ENCODE measurements around the gene GALNT18. TPM values are rescaled to one million over a fixed set of nuclear protein-coding genes. Genes with fewer than 3 reads are reported as not detected.

The GALNT18 gene
- polyA plus RNA-seq, 1 donor (not counting 4 experiments of a cell fraction or from before 2014, with no cell fraction given), result 27.2 TPM

DNA sequence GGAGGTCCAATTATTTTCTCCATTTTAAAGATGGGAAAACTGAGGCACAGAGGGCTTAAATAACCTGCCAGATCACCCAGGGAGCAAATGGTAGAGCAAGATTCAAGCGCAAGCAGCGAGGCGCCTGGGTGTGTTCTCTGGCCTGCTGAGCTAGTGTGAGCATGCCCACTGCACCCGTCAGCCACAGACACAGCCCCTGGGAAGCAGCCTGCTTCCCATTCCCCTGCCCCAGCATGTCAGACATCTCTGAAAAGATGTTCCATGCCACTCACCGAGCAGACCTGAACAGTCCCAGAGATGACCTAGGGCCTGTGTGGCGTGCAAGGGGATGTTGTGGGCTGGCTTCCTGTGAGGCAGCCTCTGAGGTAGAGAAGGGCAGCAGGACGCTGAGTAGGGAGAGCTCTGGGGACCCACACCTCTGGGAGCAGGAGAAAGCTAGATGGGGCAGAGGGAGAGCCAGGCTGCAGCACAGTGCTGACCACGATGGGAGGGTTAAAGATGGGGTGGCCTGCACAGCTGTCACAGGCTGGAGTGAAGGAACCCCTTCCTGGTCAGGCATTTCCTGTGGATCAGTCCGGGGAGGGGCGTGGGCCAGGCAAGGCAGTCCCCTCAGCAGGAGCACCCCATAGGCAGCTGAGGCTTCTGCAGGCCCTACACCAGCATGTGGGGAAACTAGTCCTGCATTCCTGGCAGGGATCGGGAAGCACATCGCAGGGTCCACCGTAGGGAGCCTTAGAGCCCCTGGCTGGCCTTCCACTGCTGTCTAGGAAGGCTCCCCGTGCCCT, 101.4 kb downstream of the GALNT18 start:
- peaks cover 22% of the 10 kb centered on the region for H3K4me1 ChIP-seq (ENCODE audit: control insufficient read depth, extremely low read depth, insufficient read depth, low read length)
- peak; percentile 62 for DNase-seq (ENCODE audit: low read depth, low spot score)
- H3K9me3 ChIP-seq (ENCODE audit: control insufficient read depth, low read depth, low read length), result no peaks in the 10 kb centered on the region
- peak overlapping the region; percentile 55 for H3K4me2 ChIP-seq (ENCODE audit: control insufficient read depth, extremely low read depth, insufficient read depth, low read depth, low read length)
- TF ChIP-seq CTCF (optimal IDR thresholded peaks at IDR 0.05 in 1 of 3, IDR thresholded peaks at IDR 0.05 in 1 of 3, conservative IDR thresholded peaks at IDR 0.05 in 1 of 3; ENCODE audit: extremely low read depth in 1 of 3, insufficient read depth in 2 of 3, low read length in 3 of 3) (no peak), EZH2 (IDR thresholded peaks at IDR 0.05; ENCODE audit: low read length) (no peak)
- FAIRE-seq, result peak; percentile 95
- peak overlapping the region; percentile 44 for H3K9ac ChIP-seq (ENCODE audit: control insufficient read depth, extremely low read depth, insufficient read depth, low read length)
- H3K4me3 ChIP-seq (ENCODE audit: control insufficient read depth in 2 of 3, extremely low read depth in 1 of 3, insufficient read depth in 2 of 3, low read depth in 1 of 3, low read length in 3 of 3), result peak overlapping the region in 1 of 3 experiments; percentile 7
- no peaks in the 10 kb centered on the region for H4K20me1 ChIP-seq (ENCODE audit: control insufficient read depth, extremely low read depth, insufficient read depth, low read length)
- peaks cover 2% of the 10 kb centered on the region for H3K9me1 ChIP-seq (ENCODE audit: control insufficient read depth, extremely low read depth, insufficient read depth, low read length)
- H2AFZ ChIP-seq (ENCODE audit: control insufficient read depth, low read length), result peak overlapping the region; percentile 27
- no peaks in the 10 kb centered on the region for H3K27me3 ChIP-seq (ENCODE audit: control insufficient read depth, extremely low read depth, insufficient read depth, low read length)
- dilution Hi-C loops (cut with MboI; ENCODE audit: extremely low pct_ligation_motif_present, low sequenced_read_pairs), result no loop called here
- H3K36me3 ChIP-seq (ENCODE audit: control insufficient read depth in 2 of 2, extremely low read depth in 1 of 2, insufficient read depth in 2 of 2, low read length in 2 of 2), result no peaks in the 10 kb centered on the region
- peak overlapping the region; percentile 60 for H3K27ac ChIP-seq (ENCODE audit: control insufficient read depth, insufficient read depth, low read length)
- H3K79me2 ChIP-seq (ENCODE audit: control insufficient read depth, insufficient read depth, low read length), result peaks cover 38% of the 10 kb centered on the region

- H3K9me3 ChIP-seq (ENCODE audit: control insufficient read depth, low read depth, low read length), result no peaks in the 10 kb centered on the region
- peaks cover 22% of the 10 kb centered on the region for H3K4me1 ChIP-seq (ENCODE audit: control insufficient read depth, extremely low read depth, insufficient read depth, low read length)
- H2AFZ ChIP-seq (ENCODE audit: control insufficient read depth, low read length), result no peak overlapping the region
- peaks cover 2% of the 10 kb centered on the region for H3K9me1 ChIP-seq (ENCODE audit: control insufficient read depth, extremely low read depth, insufficient read depth, low read length)
- H3K36me3 ChIP-seq (ENCODE audit: control insufficient read depth in 2 of 2, extremely low read depth in 1 of 2, insufficient read depth in 2 of 2, low read length in 2 of 2), result no peaks in the 10 kb centered on the region
- dilution Hi-C loops (cut with MboI; ENCODE audit: extremely low pct_ligation_motif_present, low sequenced_read_pairs), result no loop called here
- peaks cover 46% of the 10 kb centered on the region for H3K79me2 ChIP-seq (ENCODE audit: control insufficient read depth, insufficient read depth, low read length)
- peak overlapping the region; percentile 60 for H3K27ac ChIP-seq (ENCODE audit: control insufficient read depth, insufficient read depth, low read length)
- no peaks in the 10 kb centered on the region for H3K27me3 ChIP-seq (ENCODE audit: control insufficient read depth, extremely low read depth, insufficient read depth, low read length)
- TF ChIP-seq EZH2 (IDR thresholded peaks at IDR 0.05; ENCODE audit: low read length) (no peak), CTCF (optimal IDR thresholded peaks at IDR 0.05 in 1 of 3, IDR thresholded peaks at IDR 0.05 in 1 of 3, conservative IDR thresholded peaks at IDR 0.05 in 1 of 3; ENCODE audit: extremely low read depth in 1 of 3, insufficient read depth in 2 of 3, low read length in 3 of 3) (peak in 1 of 3 experiments; percentile 31)
- H3K4me2 ChIP-seq (ENCODE audit: control insufficient read depth, extremely low read depth, insufficient read depth, low read depth, low read length), result peak overlapping the region; percentile 51
- DNase-seq (ENCODE audit: low read depth, low spot score) (no peak), FAIRE-seq (peak; percentile 56)
- no peaks in the 10 kb centered on the region for H4K20me1 ChIP-seq (ENCODE audit: control insufficient read depth, extremely low read depth, insufficient read depth, low read length)
- no peak overlapping the region for H3K9ac ChIP-seq (ENCODE audit: control insufficient read depth, extremely low read depth, insufficient read depth, low read length)
- no peak overlapping the region for H3K4me3 ChIP-seq (ENCODE audit: control insufficient read depth in 2 of 3, extremely low read depth in 1 of 3, insufficient read depth in 2 of 3, low read depth in 1 of 3, low read length in 3 of 3)
Observed at GRCh38 chr11:11519184-11519583, 102.6 kb downstream of the GALNT18 start.

Measured in keratinocyte (primary cell).